ENCODE results near the gene LHX3.

Gene LHX3

GRCh38 chr9:136235709-136236455 is 31.0 kb upstream of the LHX3 start:
- TF ChIP-seq CTCF (conservative IDR thresholded peaks at IDR 0.05; ENCODE audit: control insufficient read depth, insufficient read depth, low read depth, low read length): no peak
- no peak overlapping the region for H3K4me3 ChIP-seq (ENCODE audit: control insufficient read depth, low read depth, low read length)
- no peak for DNase-seq (ENCODE audit: low read depth)

GRCh38 chr9:136235171-136235570 is 30.2 kb upstream of the LHX3 start:
- no peak overlapping the region for H3K4me3 ChIP-seq (ENCODE audit: control insufficient read depth, low read depth, low read length)
- no peak for TF ChIP-seq CTCF (conservative IDR thresholded peaks at IDR 0.05; ENCODE audit: control insufficient read depth, insufficient read depth, low read depth, low read length)
- DNase-seq (ENCODE audit: low read depth): no peak

GRCh38 chr9:136234597-136234996 is 29.7 kb upstream of the LHX3 start:
- H3K4me3 ChIP-seq (ENCODE audit: control insufficient read depth, low read depth, low read length): no peak overlapping the region
- no peak for DNase-seq (ENCODE audit: low read depth)
- TF ChIP-seq CTCF (conservative IDR thresholded peaks at IDR 0.05; ENCODE audit: control insufficient read depth, insufficient read depth, low read depth, low read length): no peak

GRCh38 chr9:136233868-136234267 is 28.9 kb upstream of the LHX3 start:
- no peak for DNase-seq (ENCODE audit: low read depth)
- H3K4me3 ChIP-seq (ENCODE audit: control insufficient read depth, low read depth, low read length): no peak overlapping the region
- no peak for TF ChIP-seq CTCF (conservative IDR thresholded peaks at IDR 0.05; ENCODE audit: control insufficient read depth, insufficient read depth, low read depth, low read length)

GRCh38 chr9:136233411-136233810 is 28.5 kb upstream of the LHX3 start:
- H3K4me3 ChIP-seq (ENCODE audit: control insufficient read depth, low read depth, low read length): no peak overlapping the region
- DNase-seq (ENCODE audit: low read depth): no peak
- TF ChIP-seq CTCF (conservative IDR thresholded peaks at IDR 0.05; ENCODE audit: control insufficient read depth, insufficient read depth, low read depth, low read length): no peak

GRCh38 chr9:136232969-136233368 is 28.0 kb upstream of the LHX3 start:
- no peak for TF ChIP-seq CTCF (conservative IDR thresholded peaks at IDR 0.05; ENCODE audit: control insufficient read depth, insufficient read depth, low read depth, low read length)
- H3K4me3 ChIP-seq (ENCODE audit: control insufficient read depth, low read depth, low read length): no peak overlapping the region
- no peak for DNase-seq (ENCODE audit: low read depth)

Data from fibroblast of mammary gland (primary cell).